NK-92 treated with Interleukin-12 subunit alpha and Interleukin-12 subunit beta, amount 100 ng/mL, for 24 hours (cell line): Measurements from ENCODE around the gene SH3TC1.

Source experiments
- DNase-seq: peaks from one replicate; lab custom pipeline; 2025; lab: John Stamatoyannopoulos, UW

The SH3TC1 gene

GRCh38 chr4:8229331-8229975, 30.4 kb downstream of the SH3TC1 start:
- DNase-seq = no peak

GRCh38 chr4:8230033-8230432, 30.9 kb downstream of the SH3TC1 start:
- DNase-seq = no peak

GRCh38 chr4:8230891-8231290, 31.8 kb downstream of the SH3TC1 start:
- no peak for DNase-seq

GRCh38 chr4:8231551-8232049, 32.5 kb downstream of the SH3TC1 start:
- DNase-seq = no peak

GRCh38 chr4:8232748-8233147, 33.7 kb downstream of the SH3TC1 start:
- no peak for DNase-seq

- DNase-seq = no peak
These were observed 34.8 kb downstream of the SH3TC1 start for GRCh38 chr4:8233672-8234484.

GRCh38 chr4:8234715-8235114, 35.6 kb downstream of the SH3TC1 start:
- no peak for DNase-seq

- no peak for DNase-seq
These were observed 36.1 kb downstream of the SH3TC1 start for GRCh38 chr4:8235224-8235623.

- DNase-seq = no peak
These were observed 36.6 kb downstream of the SH3TC1 start for GRCh38 chr4:8235686-8236085.

- DNase-seq = no peak
These were observed 37.2 kb downstream of the SH3TC1 start for GRCh38 chr4:8236106-8236919.

GRCh38 chr4:8236920-8237195, 37.8 kb downstream of the SH3TC1 start:
- no peak for DNase-seq

- DNase-seq = no peak
These were observed 38.3 kb downstream of the SH3TC1 start for GRCh38 chr4:8237256-8237989.

GRCh38 chr4:8238036-8238511, 39.0 kb downstream of the SH3TC1 start:
- no peak for DNase-seq

GRCh38 chr4:8238515-8239053, 39.5 kb downstream of the SH3TC1 start:
- DNase-seq = no peak

GRCh38 chr4:8239226-8239625, 40.1 kb downstream of the SH3TC1 start:
- DNase-seq = no peak

- DNase-seq = no peak
These were observed 40.6 kb downstream of the SH3TC1 start for GRCh38 chr4:8239661-8240060.

GRCh38 chr4:8240211-8241041, 41.3 kb downstream of the SH3TC1 start:
- no peak for DNase-seq

- DNase-seq = no peak
These were observed 42.2 kb downstream of the SH3TC1 start for GRCh38 chr4:8241211-8241779.

GRCh38 chr4:8241895-8242696, 43.0 kb downstream of the SH3TC1 start:
- peak; percentile 29 for DNase-seq
